A673 (cell line): ENCODE results near the gene NOL12. TPM values are rescaled to one million over a fixed set of nuclear protein-coding genes. Genes with fewer than 3 reads are reported as not detected.

Source experiments
- BruUV-seq: library from RNA; stranded (reverse); fragments of 400-500 nt; replicated peaks from 2 replicates; lab custom pipeline; 2021; lab: Mats Ljungman, UMichigan
- CTCF ChIA-PET: fragments of 300-600 bp; sonication (Branson Sonifier 250); formaldehyde crosslinking; loops from one replicate; lab custom pipeline; 2022; ENCODE audit warnings: antibody characterized with exemption; lab: Charles Lee
- POLR2A ChIA-PET: fragments of 300-600 bp; sonication (Branson Sonifier 250); formaldehyde crosslinking; loops from one replicate; lab custom pipeline; 2022; ENCODE audit warnings: antibody characterized with exemption; ENCODE audit not compliant: low non-redundant PET; lab: Charles Lee
- DNase-seq: peaks from one replicate; pipeline ENCODE4 v3.0.0-alpha.2; 2015; ENCODE audit warnings: low spot score
- H3K27ac ChIP-seq: fragments of 200-600 bp; sonication (generic); 2 replicates; pipeline ENCODE4 v1.5.1; 2016; ENCODE audit warnings: mixed run types, low read depth, mild to moderate bottlenecking, mixed read lengths, antibody characterized with exemption, low read length; ENCODE audit not compliant: poor library complexity, severe bottlenecking
- H3K27me3 ChIP-seq: fragments of 200-600 bp; sonication (generic); replicated peaks from 2 replicates; pipeline ENCODE4 v1.6.1; 2017; ENCODE audit warnings: mixed run types, low read depth, mild to moderate bottlenecking, mixed read lengths, antibody characterized with exemption, low read length; ENCODE audit not compliant: insufficient read depth, poor library complexity
- H3K36me3 ChIP-seq: fragments of 200-600 bp; sonication (generic); 2 replicates; pipeline ENCODE4 v1.6.1; 2016; ENCODE audit warnings: mixed run types, mild to moderate bottlenecking, mixed read lengths, antibody characterized with exemption, low read length; ENCODE audit not compliant: insufficient read depth, poor library complexity, severe bottlenecking
- H3K4me1 ChIP-seq: fragments of 200-600 bp; sonication (generic); 2 replicates; pipeline ENCODE4 v1.6.1; 2017; ENCODE audit warnings: mixed run types, mild to moderate bottlenecking, mixed read lengths, antibody characterized with exemption, low read length; ENCODE audit not compliant: insufficient read depth, poor library complexity, severe bottlenecking
- H3K4me3 ChIP-seq: fragments of 200-600 bp; sonication (generic); 2 replicates; pipeline ENCODE4 v1.5.1; 2016; ENCODE audit warnings: low read depth, mixed run types, mild to moderate bottlenecking, mixed read lengths, low read length; ENCODE audit not compliant: poor library complexity, severe bottlenecking
- H3K9me3 ChIP-seq: fragments of 200-600 bp; sonication (generic); 2 replicates; pipeline ENCODE4 v1.6.1; 2016; ENCODE audit warnings: mixed run types, low read depth, mild to moderate bottlenecking, mixed read lengths, antibody characterized with exemption, low read length; ENCODE audit not compliant: poor library complexity, severe bottlenecking
- CTCF ChIP-seq: fragments of 300-800, 200-600 bp; sonication (generic); conservative IDR thresholded peaks from 2 replicates; pipeline ENCODE4 v1.5.1; 2017; ENCODE audit warnings: low read depth, mild to moderate bottlenecking, antibody characterized with exemption, low read length, moderate library complexity, mixed read lengths
- EZH2 ChIP-seq: fragments of 200-600 bp; sonication (generic); IDR thresholded peaks from 2 replicates; pipeline ENCODE4 v1.6.1; 2017; ENCODE audit warnings: borderline replicate concordance, low read depth, mild to moderate bottlenecking, mixed read lengths, antibody characterized with exemption, low read length; ENCODE audit not compliant: poor library complexity, severe bottlenecking
- intact Hi-C: fragments of 100-400 bp; cut with micrococcal nuclease; formaldehyde crosslinking; loops from one replicate; pipeline ENCODE4 v1.10.0; 2022; ENCODE audit not compliant: unreplicated experiment
- total RNA-seq: library from RNA; stranded (reverse); gene quantifications from 2 replicates; pipeline ENCODE4 v1.2.3, GENCODE V29; 2021

Gene NOL12
- total RNA-seq, 1 experiment from 2014 or later = 51.9 TPM

DNA sequence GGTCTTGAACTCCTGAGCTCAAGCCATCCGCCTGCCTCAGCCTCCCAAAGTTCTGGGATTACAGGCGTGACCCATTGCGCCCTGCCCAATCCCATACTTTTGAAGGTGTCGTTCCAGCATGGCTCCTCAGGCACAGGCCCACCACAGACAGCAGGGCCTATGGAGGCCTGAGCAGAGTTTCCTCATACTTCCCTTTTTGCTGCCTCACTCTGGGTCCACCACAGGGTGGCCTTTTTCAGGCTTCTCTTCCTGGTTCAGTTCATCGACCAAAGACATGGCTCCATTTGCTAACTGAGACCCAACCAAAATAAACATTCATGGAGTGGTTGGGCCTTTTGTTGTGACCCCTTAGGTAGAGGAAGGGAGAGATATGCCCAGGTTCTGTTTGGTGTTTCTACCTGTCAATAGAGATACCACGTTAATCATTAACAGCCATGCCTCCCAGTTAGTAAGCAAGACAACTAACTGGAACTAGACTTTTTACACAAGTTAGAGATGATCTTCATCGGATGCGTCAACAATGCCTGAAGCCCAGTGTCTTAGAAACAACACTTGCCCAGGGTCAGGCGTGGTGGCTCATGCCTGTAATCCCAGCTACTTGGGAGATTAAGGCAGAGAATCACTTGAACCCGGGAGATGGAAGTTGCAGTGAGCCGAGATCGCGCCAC is 45.8 kb downstream of the NOL12 start:
- POLR2A ChIA-PET = interaction anchor here (0.7 kb wide), 1 partner anchor 19 kb away, joined by 11 read pairs; no protein-coding TSS in a partner anchor
- Histone ChIP-seq H3K4me1 (peaks cover 11% of the 10 kb centered on the region), H3K9me3 (no peaks in the 10 kb centered on the region), H3K36me3 (no peaks in the 10 kb centered on the region), H3K4me3 (no peak overlapping the region), H3K27ac (no peak overlapping the region), H3K27me3 (no peaks in the 10 kb centered on the region)
- intact Hi-C loops = no loop called here
- CTCF ChIA-PET = no interaction called here
- DNase-seq = no peak
- BruUV-seq = no TSS peak
- TF ChIP-seq CTCF = no peak
- no peak for TF ChIP-seq EZH2

DNA sequence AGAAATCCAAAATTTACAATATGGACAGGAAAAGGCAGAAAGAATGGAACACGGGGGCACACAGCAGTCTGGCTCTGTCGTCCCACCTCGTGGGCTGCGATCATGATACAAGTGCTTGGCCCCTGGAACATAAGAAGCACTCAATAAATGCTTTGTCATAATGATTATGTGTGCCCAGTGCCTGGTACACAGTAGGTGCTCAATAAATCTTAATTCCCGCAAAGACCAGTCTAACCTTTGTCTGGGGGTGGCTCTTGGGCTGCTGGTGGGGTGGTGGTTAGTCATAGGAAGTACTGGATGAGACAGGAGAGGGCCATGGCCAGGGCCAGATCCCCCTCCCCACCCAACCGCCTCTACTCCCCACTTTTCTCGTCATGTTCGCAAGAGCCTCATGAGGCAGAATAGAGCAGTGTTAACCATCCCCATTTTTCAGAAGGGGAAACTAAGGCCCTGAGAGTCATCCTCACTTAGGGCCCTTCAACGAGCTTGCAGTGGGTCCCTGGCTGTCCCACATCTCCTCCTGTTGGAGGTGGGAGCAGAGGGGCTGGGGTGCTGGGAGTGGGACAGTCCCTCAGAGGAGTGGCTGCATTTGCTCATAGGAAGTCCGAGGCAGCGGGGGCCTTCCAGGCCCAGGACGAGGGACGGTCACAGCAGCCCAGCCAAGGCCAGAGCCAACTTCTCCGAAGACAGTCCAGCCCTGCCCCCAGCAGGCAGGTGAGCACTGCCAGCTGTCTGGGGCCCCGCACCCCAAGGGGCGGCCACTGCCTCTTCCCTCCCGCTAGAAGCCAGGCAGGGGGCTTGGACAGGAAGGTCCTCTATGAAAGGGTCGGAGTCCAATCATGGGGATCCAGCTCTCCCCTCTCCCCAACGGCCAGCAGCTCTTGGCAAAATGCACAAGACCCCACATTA is 46.8 kb downstream of the NOL12 start:
- ChIA-PET CTCF (no interaction called here), POLR2A (no interaction called here)
- TF ChIP-seq EZH2 = no peak
- no peak for TF ChIP-seq CTCF

DNA sequence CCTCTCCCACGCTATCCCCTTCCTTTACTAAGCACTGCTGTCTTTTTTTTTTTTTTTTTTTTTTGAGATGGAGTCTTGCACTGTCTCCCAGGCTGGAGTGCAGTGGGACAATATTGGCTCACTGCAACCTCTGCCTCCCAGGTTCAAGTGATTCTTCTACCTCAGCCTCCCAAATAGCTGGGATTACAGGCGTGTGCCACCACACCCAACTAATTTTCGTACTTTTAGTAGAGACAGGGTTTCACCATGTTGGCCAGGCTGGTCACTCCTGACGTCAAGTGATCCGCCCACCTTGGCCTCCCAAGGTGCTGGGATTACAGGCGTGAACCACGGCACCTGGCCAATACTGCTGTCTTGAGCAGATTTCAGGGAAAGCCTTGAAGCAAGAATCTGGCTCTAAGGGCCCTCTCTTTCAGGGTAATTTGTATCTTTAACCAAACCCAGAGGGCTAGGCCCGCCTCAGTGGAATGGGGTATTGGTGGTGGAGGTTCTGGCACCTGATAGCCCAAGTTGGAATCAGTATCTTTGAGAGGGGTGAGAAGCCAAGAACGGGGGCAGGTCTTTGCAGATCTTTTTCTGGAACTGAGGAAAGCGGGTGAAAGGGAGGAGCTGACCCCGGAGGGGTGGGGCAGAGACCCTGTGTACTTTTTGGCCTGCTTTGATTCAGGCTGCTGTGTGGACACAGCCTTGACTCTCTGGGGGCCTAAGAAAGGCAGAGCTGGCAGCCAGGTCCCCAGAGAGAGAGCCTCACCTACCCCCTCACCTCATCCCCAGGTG is 47.7 kb downstream of the NOL12 start:
- Histone ChIP-seq H3K4me1 (no peaks in the 10 kb centered on the region), H3K4me3 (no peak overlapping the region), H3K9me3 (no peaks in the 10 kb centered on the region), H3K27ac (no peak overlapping the region), H3K36me3 (no peaks in the 10 kb centered on the region), H3K27me3 (no peaks in the 10 kb centered on the region)
- no peak for DNase-seq
- ChIA-PET POLR2A (no interaction called here), CTCF (no interaction called here)
- BruUV-seq = no TSS peak
- intact Hi-C loops = no loop called here
- no peak for TF ChIP-seq EZH2
- no peak for TF ChIP-seq CTCF

More for the DNA sequence above, 46.8 kb downstream of the NOL12 start:
- BruUV-seq = no TSS peak
- H3K36me3 ChIP-seq = no peaks in the 10 kb centered on the region
- H3K9me3 ChIP-seq = no peaks in the 10 kb centered on the region
- intact Hi-C loops = no loop called here
- no peaks in the 10 kb centered on the region for H3K27me3 ChIP-seq
- no peak for DNase-seq
- no peak overlapping the region for H3K4me3 ChIP-seq
- H3K4me1 ChIP-seq = peaks cover 7% of the 10 kb centered on the region
- H3K27ac ChIP-seq = no peak overlapping the region
